ENCODE results near the gene TFCP2L1. TPM values are rescaled to one million over a fixed set of nuclear protein-coding genes. Genes with fewer than 3 reads are reported as not detected.

The TFCP2L1 gene
- total and polyA plus RNA-seq, 2 of the 4 experiments (the other 2 are of a cell fraction): not detected

DNA sequence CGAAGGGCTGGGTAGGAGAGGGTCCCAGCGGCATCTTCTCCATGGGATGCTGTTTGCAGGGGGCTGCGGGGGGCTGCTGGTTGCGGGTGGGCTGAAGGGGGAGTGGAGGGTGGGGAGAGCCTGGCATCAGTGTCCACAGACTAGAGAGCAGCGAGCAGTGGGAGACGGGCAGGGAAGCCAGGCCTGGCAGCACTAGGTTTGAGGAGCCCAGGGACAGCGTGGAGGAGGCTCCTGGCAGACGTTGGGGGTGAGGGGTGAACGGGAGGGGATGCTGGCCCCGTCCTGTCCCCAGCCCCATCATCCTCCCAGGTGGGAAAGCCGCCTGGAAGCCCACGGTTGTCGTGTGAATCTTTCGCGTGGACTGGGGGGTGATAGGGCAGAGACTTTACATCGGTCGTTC lies 48.2 kb upstream of the TFCP2L1 start:
- Histone ChIP-seq H2AK5ac (ENCODE audit: low read depth, low read length) (no peak overlapping the region), H3K18ac (ENCODE audit: low read depth, low read length) (no peak overlapping the region), H3K4me3 (ENCODE audit: insufficient read depth, low read depth, low read length) (no peak overlapping the region), H3K23ac (ENCODE audit: low read depth, low read length) (no peak overlapping the region), H3K79me1 (ENCODE audit: low read depth in 1 of 2, low read length in 2 of 2) (no peaks in the 10 kb centered on the region), H4K91ac (ENCODE audit: insufficient read depth, low read depth, low read length) (no peak overlapping the region), H2BK120ac (ENCODE audit: low read depth, low read length) (no peak overlapping the region), H3K27me3 (ENCODE audit: control insufficient read depth, insufficient read depth, low read length) (peaks cover 8% of the 10 kb centered on the region), H2BK15ac (ENCODE audit: low read depth, low read length) (no peak overlapping the region), H4K20me1 (ENCODE audit: insufficient read depth, low read length) (no peaks in the 10 kb centered on the region), H2BK5ac (ENCODE audit: low read depth, low read length, poor library complexity, severe bottlenecking) (no peak overlapping the region), H4K8ac (ENCODE audit: low read depth in 2 of 2, low read length in 2 of 2) (no peak overlapping the region), H3K9me1 (ENCODE audit: insufficient read depth, low read length) (no peaks in the 10 kb centered on the region; the same call in 1 of the 2 replicates), H2BK20ac (ENCODE audit: low read depth, low read length) (no peak overlapping the region), H3K4me1 (ENCODE audit: control insufficient read depth, insufficient read depth, low read length) (no peaks in the 10 kb centered on the region), H3K14ac (replicated peaks; ENCODE audit: low read depth, low read length) (no peak overlapping the region), H2AFZ (replicated peaks; ENCODE audit: low read length, poor library complexity) (no peak overlapping the region), H3K27ac (ENCODE audit: insufficient read depth, low read length) (no peak overlapping the region), H3K56ac (ENCODE audit: extremely low read depth, insufficient read depth, low read length) (no peak overlapping the region), H3K4me2 (ENCODE audit: low read depth, low read length) (no peak overlapping the region), H3K4ac (ENCODE audit: low read depth, low read length) (no peak overlapping the region), H3K9me3 (ENCODE audit: control insufficient read depth, insufficient read depth, low read length) (no peaks in the 10 kb centered on the region), H2AK9ac (replicated peaks; ENCODE audit: low read depth, low read length, poor library complexity) (no peak overlapping the region), H4K5ac (ENCODE audit: low read depth, low read length) (no peak overlapping the region), H3K9ac (ENCODE audit: low read depth, low read length) (no peak overlapping the region), H3K36me3 (ENCODE audit: control insufficient read depth, insufficient read depth, low read length) (peaks cover 2% of the 10 kb centered on the region; the same call in 1 of the 2 replicates)
- POLR2A ChIA-PET (ENCODE audit: unreplicated experiment): no interaction called here
- WGBS, 2 experiments (ENCODE audit: extremely low coverage in 2 of 2, insufficient read length in 1 of 2): 100% methylated on average over 1 of the region's 17 CpGs; no CpG with 5 or more reads in 1 of the 2 experiments
- TF ChIP-seq CHD1 (IDR thresholded peaks at IDR 0.05; ENCODE audit: low read depth, low read length) (no peak), MAFK (IDR thresholded peaks at IDR 0.05; ENCODE audit: low read depth, low read length) (no peak), FOS (IDR thresholded peaks at IDR 0.05; ENCODE audit: low read depth, low read length) (no peak), CEBPB (IDR thresholded peaks at IDR 0.05; ENCODE audit: low read depth, low read length) (no peak), SMC3 (IDR thresholded peaks at IDR 0.05; ENCODE audit: low read depth, low read length) (no peak), MAZ (IDR thresholded peaks at IDR 0.05; ENCODE audit: borderline replicate concordance, low read depth, low read length) (no peak), RAD21 (IDR thresholded peaks at IDR 0.05; ENCODE audit: low read length) (no peak), RCOR1 (IDR thresholded peaks at IDR 0.05; ENCODE audit: insufficient replicate concordance, low read length) (no peak), RFX5 (IDR thresholded peaks at IDR 0.05; ENCODE audit: low read depth, low read length) (no peak)
- TF ChIP-seq, protein P1, sequence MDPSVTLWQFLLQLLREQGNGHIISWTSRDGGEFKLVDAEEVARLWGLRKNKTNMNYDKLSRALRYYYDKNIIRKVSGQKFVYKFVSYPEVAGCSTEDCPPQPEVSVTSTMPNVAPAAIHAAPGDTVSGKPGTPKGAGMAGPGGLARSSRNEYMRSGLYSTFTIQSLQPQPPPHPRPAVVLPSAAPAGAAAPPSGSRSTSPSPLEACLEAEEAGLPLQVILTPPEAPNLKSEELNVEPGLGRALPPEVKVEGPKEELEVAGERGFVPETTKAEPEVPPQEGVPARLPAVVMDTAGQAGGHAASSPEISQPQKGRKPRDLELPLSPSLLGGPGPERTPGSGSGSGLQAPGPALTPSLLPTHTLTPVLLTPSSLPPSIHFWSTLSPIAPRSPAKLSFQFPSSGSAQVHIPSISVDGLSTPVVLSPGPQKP (IDR thresholded peaks at IDR 0.05; ENCODE audit: borderline replicate concordance, low read depth, low read length): no peak
- TF ChIP-seq, protein P2, sequence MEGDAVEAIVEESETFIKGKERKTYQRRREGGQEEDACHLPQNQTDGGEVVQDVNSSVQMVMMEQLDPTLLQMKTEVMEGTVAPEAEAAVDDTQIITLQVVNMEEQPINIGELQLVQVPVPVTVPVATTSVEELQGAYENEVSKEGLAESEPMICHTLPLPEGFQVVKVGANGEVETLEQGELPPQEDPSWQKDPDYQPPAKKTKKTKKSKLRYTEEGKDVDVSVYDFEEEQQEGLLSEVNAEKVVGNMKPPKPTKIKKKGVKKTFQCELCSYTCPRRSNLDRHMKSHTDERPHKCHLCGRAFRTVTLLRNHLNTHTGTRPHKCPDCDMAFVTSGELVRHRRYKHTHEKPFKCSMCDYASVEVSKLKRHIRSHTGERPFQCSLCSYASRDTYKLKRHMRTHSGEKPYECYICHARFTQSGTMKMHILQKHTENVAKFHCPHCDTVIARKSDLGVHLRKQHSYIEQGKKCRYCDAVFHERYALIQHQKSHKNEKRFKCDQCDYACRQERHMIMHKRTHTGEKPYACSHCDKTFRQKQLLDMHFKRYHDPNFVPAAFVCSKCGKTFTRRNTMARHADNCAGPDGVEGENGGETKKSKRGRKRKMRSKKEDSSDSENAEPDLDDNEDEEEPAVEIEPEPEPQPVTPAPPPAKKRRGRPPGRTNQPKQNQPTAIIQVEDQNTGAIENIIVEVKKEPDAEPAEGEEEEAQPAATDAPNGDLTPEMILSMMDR (conservative IDR thresholded peaks at IDR 0.05; ENCODE audit: low read depth, low read length): no peak
- BruUV-seq (replicated peaks): no TSS peak
- dilution Hi-C loops (cut with HindIII; ENCODE audit: low sequenced_read_pairs, unreplicated experiment) (no loop called here), intact Hi-C loops (cut with micrococcal nuclease) (no loop called here), in situ Hi-C loops (cut with MboI; ENCODE audit: low sequenced_read_pairs) (no loop called here)
- ATAC-seq (ENCODE audit: low read depth) (no peak), DNase-seq (no peak)
- CTCF ChIA-PET: no interaction called here
